GM23338 (cell line): ENCODE data around the gene MTAP.

Source experiments
- CTCF ChIP-seq, 2 experiments: fragments of 200-600 bp in 1 of 2; sonication (generic) in 1 of 2; conservative IDR thresholded peaks; 2 replicates each; pipeline versions ENCODE4 v1.5.1 to v1.6.1; 2016 to 2017; ENCODE audit warnings: antibody characterized with exemption in 2 of 2, low read depth in 2 of 2, mild to moderate bottlenecking in 2 of 2, moderate library complexity in 1 of 2
- EZH2 ChIP-seq: fragments of 200-600 bp; sonication (generic); IDR thresholded peaks from one replicate; pipeline ENCODE4 v1.8.0; 2017; ENCODE audit warnings: antibody characterized with exemption, mild to moderate bottlenecking, low read depth; ENCODE audit not compliant: unreplicated experiment
- POLR2AphosphoS5 ChIP-seq: IDR thresholded peaks from 2 replicates; pipeline ENCODE4 v1.6.1; 2016; ENCODE audit warnings: antibody characterized with exemption, low read depth

- no peak for TF ChIP-seq POLR2AphosphoS5
- TF ChIP-seq CTCF (conservative IDR thresholded peaks at IDR 0.05; ENCODE audit: low read depth in 2 of 2): no peak
- no peak for TF ChIP-seq EZH2
These were observed 54.1 kb downstream of the MTAP start for GRCh38 chr9:21856301-21857094.
